ENCODE measurements around the gene CNPY1.

- TF ChIP-seq CTCF (IDR thresholded peaks at IDR 0.05; ENCODE audit: insufficient read depth, low read depth, low read length) (peak; percentile 27), EZH2 (IDR thresholded peaks at IDR 0.05; ENCODE audit: insufficient read depth, low read length) (no peak)
Measured at GRCh38 chr7:155533827-155534690, 12.3 kb downstream of the CNPY1 start.
